GM19043 (cell line): ENCODE results near the gene MYOT.

Experiments
- ATAC-seq: cut with Tn5 transposase; IDR thresholded peaks from one replicate; pipeline ENCODE4 v1.9.1; 2021; ENCODE audit warnings: low read depth; ENCODE audit not compliant: unreplicated experiment

Gene MYOT, protein sequence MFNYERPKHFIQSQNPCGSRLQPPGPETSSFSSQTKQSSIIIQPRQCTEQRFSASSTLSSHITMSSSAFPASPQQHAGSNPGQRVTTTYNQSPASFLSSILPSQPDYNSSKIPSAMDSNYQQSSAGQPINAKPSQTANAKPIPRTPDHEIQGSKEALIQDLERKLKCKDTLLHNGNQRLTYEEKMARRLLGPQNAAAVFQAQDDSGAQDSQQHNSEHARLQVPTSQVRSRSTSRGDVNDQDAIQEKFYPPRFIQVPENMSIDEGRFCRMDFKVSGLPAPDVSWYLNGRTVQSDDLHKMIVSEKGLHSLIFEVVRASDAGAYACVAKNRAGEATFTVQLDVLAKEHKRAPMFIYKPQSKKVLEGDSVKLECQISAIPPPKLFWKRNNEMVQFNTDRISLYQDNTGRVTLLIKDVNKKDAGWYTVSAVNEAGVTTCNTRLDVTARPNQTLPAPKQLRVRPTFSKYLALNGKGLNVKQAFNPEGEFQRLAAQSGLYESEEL

DNA sequence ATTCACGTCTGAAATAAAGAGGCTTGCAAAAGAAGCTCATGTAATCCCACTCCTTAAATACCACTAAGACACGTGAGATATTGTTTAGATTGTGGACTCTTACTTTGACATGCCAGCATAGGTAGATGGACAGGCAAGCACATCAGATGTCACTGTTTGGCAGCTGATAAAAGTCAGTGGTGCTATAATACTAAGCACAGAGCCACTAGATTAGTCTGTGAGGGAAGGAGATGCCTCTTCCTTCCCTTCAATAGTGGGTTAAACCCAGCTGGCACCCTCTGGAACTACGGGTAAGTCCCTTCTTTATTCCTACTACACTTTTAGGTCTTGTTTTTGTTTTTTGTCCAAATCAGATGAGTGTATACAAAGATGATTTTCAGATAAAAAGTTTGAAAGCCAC lies at the start of gene MYOT:
MYOT (plus strand) TSS at position 197 of the 400 bp plus-strand sequence. CDS start 2,792 bp downstream, outside the sequence.
- no peak for ATAC-seq

DNA sequence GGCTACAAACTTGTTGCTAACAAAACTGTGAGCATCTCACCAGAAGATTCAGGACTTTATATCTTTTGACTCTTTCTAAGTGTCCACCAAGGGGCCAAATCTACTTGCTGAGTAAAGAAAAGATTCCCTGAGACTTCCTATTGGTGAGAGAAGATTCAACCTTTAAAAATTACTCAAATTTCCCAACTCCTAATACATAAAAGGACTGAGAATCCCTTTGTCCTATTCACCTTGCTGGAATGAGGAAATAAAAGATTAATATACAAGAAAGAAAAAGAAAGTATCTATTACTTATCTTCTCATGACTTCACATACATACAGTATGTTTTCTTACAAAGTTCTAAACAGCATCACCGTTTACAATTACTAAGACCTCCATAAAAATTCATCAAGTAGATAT lies 47.9 kb upstream of the MYOT start:
- ATAC-seq, result no peak

DNA sequence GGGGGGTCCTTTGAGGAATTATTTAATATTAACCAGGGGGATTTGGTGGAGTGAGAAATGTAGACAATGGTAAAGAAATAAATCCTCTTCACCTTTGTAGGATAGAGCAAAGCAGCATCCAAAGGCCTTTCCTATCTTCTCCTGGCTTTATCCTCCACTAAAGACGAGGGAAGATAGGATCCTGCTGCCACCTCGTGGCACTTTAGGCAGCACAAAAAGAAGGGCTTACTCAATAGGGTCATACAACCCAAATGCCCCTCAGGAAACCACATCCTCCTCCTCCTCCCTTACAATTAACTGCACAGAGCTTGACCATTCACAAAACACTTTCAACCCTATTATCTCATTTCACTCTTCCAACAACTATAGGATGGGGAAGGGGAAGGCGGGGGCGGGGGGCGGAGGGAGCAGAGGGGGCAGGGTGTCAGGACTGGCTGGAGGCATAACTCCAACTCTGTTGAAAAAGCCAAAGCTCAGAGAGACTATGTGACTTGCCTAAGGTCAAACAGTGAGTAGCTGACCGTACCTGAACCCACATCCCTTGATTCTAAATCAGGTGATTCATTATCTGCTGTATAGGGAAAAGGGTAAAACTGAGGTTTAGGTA lies 45.4 kb upstream of the MYOT start:
- no peak for ATAC-seq

DNA sequence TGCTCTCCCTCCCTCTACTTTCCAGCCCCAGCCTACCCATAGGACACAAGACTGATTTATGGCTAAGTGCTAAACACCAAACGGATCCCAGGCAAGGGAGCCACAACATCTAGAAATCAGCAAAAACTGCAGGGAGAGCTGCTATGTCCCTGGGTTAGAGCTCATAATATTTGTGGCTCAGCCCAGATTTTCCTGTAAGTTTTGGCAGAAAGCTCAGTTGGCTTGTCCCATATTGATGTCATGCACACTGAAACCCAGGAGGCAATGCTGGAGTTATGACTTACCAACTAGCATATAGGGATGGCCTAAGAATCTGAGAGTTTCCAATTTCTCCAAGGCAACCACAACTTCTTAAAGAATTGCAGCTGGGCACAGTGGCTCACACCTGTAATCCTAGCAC lies 44.7 kb upstream of the MYOT start:
- no peak for ATAC-seq

DNA sequence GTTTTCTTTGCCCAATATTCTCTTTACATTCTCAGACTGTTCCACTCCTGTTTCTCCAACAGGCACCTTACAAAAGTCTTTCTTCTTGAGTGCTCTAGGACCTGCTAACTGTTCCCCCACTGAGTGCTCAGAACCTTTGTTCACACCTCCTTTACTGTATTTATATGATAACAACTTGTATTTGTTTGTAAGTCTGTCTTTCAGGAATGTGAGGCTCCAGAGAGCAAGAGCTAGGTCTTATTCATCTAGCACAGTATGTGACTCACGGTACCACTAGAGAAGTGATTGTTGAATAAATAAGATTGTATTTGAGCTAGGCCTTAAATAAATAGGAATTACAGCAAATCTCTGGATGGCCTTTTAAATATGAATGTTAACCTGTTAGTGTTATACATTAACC lies 42.5 kb upstream of the MYOT start:
- ATAC-seq, result no peak

DNA sequence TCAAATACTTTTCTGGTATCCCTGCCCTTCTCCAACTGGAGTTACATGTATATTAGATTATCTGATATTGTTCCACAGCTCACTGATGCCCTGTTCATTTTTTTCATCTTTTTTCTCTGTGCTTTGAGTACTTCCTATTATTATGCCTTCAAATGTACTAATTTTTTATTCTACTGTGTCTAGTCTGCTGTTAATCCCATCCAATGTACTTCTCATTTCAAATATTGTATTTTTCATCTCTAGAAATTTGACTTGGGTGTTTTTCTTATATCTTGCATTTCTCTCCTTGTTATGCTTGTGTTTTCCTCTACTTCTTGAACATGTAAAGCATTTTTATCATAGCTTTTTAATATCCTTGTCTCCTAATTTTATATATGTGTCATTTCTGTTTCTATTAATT lies 41.6 kb upstream of the MYOT start:
- no peak for ATAC-seq

DNA sequence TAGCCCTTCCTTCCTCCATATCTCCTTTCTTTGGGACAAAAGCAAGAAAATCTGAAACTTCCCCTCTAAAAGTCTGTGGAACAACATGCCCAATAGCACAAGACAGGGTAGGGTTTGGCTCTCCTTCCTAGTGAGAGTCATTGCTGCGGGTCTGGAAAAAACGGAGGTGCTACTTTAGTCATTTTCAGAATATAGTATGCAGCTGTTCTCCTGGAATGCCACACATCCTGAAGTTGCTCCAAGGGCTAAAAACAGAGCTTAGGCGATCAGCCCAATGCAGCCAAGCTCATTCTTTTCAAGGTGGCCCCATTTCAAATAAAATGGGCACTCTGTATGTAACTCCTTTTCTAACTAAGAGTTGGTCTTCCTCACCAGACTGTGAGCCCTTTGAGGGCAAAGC lies 39.5 kb upstream of the MYOT start:
- ATAC-seq, result no peak

DNA sequence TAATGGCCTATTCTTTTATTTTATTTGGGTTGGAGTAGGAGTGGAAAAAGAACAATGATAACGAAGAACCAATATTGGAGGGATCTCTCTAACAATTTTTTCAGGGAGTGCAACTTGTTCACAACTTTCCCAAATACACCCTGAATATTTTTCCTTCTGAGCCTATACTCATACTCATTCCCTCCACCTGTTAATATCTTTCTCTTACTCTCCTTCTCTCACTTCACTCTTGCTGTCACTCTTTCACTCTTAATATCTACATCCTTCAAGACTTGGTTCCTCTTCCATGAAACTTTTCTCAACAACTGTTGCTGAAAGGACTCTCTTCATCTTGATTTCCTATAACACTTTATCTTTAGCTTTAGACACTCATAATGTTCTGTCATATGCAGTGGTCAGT lies 39.0 kb upstream of the MYOT start:
- ATAC-seq, result no peak

DNA sequence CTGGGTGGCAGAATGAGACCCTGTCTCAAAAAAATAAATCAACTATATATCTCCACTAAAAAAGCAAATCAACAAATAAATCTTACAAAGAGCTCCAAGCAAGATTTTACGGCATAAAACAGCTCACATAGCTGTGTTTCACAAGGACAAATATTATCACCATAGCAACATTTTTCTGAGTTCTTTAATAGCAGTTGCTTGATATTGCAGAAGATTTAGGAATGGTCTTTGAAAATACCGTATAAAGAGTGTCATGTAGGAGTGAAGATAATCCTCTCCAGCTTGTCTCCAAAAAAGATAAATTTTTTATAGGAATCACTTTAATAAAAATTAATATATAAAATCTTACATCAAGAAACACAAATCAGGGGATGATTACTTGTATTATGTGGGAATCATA lies 36.6 kb upstream of the MYOT start:
- no peak for ATAC-seq

DNA sequence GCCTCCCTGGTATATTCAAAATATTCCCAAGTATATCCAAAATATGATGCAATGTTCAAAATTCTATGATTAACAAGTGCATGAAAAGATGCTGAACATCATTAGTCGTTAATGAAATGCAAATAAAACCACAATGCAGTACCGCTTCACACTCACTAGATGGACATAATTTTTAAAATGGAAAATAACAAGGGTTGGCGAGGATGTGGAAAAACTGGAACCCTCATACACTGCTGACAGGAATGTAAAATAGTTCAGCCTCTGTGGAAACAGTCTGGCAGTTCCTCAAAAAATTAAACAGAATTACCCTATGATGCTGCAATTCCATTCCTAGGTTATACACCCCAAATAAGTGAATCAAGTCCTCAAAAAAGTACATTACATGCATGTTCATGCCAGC lies 36.1 kb upstream of the MYOT start:
- no peak for ATAC-seq

DNA sequence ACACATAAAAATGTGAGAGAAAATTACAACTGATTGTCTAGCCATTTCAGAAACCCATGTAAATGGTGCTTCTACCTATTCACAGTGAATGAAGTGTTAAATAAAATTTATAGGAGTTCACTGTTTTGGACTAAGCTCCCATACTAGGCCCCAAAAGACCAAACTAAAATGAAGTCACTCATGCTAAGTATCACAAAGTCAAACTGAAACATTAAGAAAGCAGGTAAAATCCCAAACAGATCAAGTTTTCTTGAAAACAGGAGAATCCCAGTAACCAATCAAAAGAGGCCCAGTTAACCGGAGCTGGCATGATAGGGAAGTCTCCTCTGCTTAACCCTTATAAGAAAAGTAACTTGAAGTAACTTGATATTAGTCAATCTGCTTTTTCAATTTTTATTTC lies 35.2 kb upstream of the MYOT start:
- ATAC-seq, result no peak

DNA sequence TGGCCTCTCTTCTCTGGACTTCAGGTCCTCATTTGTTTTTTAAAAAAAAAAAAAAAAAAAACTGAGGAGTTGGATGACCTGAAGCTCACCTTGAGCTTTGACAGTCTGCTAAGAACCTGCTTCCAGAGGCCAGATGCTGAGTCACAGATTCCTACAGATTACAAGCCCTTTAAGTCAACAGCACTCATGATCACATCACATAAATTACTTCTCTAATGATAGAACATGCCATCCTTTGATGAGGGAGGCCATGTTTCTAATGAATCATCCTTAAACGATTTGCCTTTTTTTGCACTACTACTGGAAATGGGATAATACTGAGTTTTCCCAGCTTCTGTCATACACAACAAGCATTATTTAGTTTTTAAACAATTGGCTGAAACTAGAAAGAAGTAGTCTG lies 34.2 kb upstream of the MYOT start:
- ATAC-seq, result no peak

DNA sequence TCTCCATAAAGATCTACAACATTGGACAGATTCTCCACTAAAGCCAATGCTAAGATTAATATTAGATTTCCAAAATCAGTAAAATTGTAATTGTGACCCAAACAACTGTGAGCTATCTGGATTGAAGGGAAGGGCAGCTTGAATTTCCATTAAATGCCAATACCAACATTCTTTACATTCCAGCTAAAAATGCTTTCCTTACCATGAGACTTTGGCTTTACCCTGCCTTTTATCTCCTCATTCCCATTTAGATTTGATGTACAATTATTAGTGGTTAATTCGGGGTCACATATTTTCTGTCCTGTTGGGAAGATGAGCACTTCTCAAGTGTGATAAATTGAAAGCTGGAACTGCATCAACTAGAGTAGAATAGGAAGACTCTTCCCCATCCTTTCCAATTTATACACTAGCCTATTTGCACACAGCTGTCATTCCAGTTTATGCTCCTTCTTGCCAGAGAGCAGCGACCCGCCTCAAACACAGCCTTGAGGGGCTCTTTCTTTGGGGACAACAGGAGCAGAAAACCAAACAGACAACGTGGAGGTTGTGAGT lies 33.1 kb upstream of the MYOT start:
- ATAC-seq, result no peak

DNA sequence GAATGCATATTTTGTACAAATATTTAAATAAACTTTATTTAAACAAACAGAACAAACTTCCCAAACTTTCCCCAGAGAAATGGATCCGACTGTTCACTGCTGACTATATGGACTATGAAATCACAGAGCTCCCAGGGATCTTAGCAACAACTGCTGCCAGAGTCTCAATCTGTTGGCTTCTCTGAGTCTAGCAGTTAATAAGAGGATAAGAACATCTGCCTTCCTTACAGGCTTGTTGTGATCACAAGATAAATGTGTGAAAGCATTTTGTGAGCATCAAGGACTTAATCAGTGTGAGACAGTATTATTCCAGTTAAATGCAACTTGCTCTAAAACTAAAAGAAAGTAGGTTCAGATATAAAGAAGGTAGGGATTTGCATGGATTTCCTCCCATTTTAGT lies 31.4 kb upstream of the MYOT start:
- no peak for ATAC-seq

DNA sequence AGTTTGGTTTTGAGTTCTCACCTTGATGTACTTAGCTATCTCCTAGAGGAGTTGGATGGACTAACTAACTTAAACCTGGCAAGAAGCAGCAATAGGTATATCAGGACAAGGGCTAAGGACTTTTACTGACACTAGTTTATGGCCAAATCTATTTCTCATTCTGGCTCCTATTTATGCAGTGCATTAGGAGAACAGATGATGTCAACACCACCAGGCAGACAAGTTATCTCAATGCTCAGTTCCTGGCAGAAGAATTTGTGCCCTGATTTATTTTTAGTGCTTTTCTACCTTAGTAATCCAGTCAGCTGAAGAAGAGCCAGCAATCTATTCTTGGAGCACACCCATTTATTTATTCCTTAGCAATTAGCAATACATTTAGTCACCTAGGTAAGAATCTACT lies 30.7 kb upstream of the MYOT start:
- ATAC-seq, result no peak

DNA sequence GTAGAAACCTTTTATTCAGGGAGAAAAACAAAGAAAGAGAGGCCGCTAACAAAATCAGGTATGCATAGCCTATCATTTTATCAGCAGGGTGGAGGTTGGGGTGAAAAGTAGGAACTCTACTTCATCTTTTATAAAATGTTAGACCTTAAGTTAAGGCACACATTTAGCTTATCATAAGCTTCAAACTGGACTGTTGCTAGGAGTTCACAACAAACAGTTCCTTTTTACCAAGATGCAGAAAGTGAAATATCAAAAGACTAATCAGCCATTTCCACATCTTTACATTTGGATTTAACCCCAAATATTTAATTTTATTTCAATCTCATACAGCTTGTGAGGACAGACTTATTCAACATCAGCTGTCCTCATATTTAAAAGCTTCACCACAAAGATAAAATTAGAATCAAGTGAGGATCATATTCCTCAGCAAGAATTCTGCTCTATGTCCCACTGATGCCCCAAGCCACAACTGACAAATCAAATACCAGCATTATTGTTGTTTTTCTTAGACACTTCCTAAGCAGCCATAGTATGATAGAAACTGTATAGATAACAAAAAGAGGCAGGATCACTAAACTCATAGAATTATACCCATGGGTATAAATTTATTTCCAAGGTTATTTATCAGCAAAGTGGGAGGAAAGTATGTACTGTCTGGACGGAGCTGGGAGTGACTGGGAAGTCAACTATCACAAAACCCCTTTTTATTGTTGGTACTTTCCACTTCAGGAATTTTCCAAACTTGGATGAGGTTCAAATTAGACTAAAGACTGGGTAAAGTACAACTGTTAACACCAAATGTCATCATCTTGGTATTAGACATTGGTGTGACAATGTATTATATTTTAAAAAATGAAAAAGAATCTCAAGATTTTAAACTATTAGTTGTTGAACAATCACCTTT lies 29.9 kb upstream of the MYOT start:
- no peak for ATAC-seq

DNA sequence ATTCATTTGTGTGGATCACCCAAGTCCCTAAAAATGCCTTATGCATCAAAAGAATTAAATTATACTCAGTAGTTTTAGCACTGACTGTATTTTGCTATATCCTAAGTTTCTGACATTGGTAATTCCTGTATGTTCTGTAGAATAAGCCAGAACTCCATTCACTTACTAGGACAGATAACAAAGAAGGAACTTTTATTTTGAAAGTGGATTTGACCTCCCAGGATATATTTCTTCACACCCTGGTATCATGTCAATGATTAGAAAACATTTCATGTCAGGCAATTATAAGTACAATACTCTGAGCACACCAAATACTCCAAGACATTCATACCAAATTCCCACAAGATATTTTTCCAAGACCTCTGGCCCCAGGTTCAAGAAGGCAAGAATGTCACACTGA lies 28.7 kb upstream of the MYOT start:
- no peak for ATAC-seq

DNA sequence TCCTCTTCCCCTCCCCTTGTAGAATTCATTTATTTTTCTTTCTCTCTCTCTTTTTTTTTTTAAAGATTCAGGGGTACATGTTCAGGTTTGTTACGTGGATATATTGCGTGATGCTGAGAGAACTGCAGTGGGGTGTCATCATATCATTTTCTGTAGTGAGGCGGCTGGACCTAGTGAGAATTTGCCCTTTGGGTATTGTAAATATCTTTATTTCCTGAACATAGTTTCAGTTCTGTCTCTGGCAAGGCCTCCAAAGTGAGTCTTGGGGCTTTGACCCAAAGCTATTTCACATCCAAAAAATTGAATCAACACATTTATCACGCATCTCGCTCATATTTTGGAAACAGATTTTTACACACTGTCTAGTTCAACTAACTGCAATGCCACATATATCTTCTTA lies 25.4 kb upstream of the MYOT start:
- no peak for ATAC-seq

DNA sequence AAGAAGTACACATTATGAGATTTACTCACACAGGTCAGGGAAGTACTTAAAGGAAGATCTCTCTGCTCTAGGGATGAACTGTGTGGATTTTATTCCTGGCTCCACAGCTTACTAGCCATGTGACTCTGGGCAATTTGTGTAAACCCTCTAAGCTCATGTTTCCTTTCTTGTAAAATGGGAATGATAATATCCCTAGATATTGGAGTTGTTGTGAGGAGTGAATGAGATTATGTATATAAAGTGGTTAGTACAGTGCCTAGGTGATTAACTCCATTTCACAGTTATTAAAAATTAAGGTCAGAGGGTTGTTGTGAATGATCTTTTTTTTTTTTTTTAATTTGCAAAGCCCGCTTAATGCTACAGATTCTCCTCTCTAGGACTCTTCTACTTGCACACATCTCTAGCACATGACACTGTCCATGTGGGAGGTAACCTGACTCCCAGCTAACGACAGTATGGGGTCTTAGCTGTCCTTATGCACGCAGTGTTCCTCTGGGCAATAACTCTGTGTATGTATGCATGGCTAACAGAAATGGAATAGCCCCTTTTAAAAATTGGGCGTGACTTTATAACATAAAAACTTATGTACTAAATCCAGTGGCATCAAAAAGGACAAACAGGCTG lies 23.9 kb upstream of the MYOT start:
- no peak for ATAC-seq

DNA sequence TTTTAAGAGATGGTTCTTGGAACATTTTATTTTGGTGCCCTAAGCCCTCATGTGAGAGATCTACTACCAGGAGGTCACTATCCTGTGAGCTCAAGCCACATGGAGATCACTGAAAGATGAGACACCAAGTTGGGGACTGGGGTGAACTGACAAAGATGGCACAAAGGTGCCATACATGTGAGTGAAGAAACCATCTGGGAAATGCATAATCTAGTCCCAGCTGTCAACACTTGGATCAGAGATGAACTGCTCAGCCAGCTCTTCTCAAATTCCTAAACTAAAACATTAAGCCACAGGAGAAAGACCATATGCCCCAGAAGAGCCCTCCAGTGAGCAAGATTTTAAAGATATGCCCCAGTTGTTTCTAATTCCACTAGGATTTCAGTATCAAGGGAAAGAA lies 22.2 kb upstream of the MYOT start:
- ATAC-seq, result no peak

DNA sequence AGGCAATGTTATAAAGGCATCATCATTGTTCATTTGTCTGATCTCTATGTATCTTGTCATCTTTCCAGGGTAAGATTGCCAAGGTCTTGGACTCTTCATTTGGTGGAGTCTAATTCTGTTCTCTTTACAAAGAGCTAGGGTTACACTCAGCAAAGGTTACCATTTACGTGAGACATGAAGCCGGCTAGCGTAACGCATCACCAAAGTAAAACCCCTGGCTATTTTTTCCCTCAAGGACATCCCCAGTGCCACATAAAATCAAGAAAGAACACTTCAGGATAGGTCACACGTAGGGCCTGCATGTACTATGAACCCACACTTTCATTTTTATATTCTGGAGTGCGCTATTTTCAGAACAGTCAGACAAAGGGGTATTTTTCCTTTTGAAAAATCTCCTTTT lies 20.0 kb upstream of the MYOT start:
- ATAC-seq, result no peak
